K562 (cell line): ENCODE data around the gene GPR107.

Experiments used
- EZH2 ChIP-seq: IDR thresholded peaks from 2 replicates; pipeline ENCODE4 v1.6.1; 2012; ENCODE audit warnings: low read depth, mild to moderate bottlenecking, inconsistent platforms, low read length, borderline replicate concordance
- TF ChIP-seq, protein P1 (sequence below): fragments of 450-650 bp; IDR thresholded peaks from one replicate; pipeline ENCODE4 v1.6.1; 2018; ENCODE audit warnings: mild to moderate bottlenecking, moderate library complexity; ENCODE audit not compliant: partially characterized antibody

DNA sequence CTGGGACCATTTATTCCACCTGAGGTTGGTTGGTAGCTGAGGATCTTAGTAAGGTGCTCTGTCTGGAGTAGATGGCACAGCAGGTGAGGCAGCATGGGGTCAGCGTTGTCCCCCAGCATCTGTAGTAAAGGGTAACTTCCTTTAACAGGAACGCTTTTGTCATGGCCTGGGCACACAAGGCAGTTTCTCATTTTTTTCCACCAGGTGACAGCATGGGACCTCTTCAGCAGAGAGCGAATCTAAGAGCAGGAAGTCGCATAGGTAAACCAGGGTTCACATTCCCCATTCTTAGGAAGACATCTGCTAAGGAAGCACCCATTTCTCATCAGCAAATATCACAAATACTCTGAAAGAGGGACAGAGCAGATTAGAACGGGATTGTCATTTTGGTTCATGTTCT lies 56.5 kb downstream of the GPR107 start:
- TF ChIP-seq, protein P1, sequence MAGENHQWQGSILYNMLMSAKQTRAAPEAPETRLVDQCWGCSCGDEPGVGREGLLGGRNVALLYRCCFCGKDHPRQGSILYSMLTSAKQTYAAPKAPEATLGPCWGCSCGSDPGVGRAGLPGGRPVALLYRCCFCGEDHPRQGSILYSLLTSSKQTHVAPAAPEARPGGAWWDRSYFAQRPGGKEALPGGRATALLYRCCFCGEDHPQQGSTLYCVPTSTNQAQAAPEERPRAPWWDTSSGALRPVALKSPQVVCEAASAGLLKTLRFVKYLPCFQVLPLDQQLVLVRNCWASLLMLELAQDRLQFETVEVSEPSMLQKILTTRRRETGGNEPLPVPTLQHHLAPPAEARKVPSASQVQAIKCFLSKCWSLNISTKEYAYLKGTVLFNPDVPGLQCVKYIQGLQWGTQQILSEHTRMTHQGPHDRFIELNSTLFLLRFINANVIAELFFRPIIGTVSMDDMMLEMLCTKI = no peak
- TF ChIP-seq EZH2 = no peak
